ENCODE measurements around the gene CSMD2.

- TF ChIP-seq EZH2 (IDR thresholded peaks at IDR 0.05; ENCODE audit: low read depth, unreplicated experiment), result no peak
- TF ChIP-seq CTCF (conservative IDR thresholded peaks at IDR 0.05; ENCODE audit: low read depth in 2 of 2), result no peak
- TF ChIP-seq EZH2phosphoT487 (IDR thresholded peaks at IDR 0.05; ENCODE audit: unreplicated experiment), result no peak
These were observed 373.8 kb downstream of the CSMD2 start for GRCh38 chr1:33791251-33791650.
